ENCODE data around the gene GID4. TPM values are rescaled to one million over a fixed set of nuclear protein-coding genes. Genes with fewer than 3 reads are reported as not detected.

GID4 gene
- total RNA-seq (1 to 10 TPM; 3.4 to 3.7 TPM), total RNA-seq (4.9 to 33.8 (median 16.0) reads per million in 172 experiments)
- polyA plus RNA-seq (2013, experiment 1 of 2) = 8.7 TPM
- 9.5 TPM for polyA plus RNA-seq (2013, experiment 2 of 2)

DNA sequence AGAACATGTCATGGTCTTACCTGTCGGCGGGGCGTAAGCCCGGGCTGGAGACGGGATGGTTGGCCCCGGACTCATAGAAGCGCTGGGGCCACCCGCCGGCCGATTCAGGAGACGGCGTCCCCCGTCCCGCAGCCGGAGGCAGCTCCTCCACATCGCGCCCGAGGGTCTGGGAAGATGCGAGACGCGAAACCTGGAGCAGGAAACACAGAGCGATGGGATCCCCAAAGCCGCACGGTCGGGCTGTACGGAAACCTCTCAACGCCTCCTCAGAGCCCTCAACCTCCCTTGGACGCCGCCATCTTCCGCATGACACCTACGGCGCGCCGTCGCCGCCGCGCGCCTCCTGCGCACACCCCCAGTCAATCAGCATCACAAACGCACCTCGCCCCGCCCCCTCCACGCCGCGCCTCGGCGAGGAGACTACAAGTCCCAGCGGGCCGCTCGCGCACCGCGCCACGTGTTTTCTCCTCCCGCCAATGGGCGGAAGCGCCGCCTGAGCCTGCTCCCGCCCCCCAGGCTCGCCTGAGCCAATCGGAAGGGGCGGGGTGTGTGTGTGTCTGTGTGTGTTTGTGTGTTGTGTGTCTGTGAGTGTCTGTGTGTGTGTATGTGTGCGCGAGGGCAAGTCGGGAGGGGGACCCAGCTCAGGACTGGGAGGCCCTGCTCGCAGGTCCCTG is at the start of gene GID4, which contains the start of gene ATPAF2:
GID4 (plus strand) TSS at position 548 of the 674 bp plus-strand sequence; CDS start at position 605, 57 bp downstream.
ATPAF2 (minus strand) TSS at position 308 of the 674 bp plus-strand sequence; CDS start at position 153, 155 bp downstream.
- POLR2A ChIA-PET = interaction anchor here (0.6 to 2.8 kb wide), 2 partner anchors 10 to 66 kb away, joined by 3 to 8 read pairs; partner anchors contain the start of genes DRC3 and TOM1L2
- H3K4me1 Mint-ChIP-seq (ENCODE audit: low read depth) = peaks cover 54% of the 10 kb centered on the region
- peaks cover 11% of the 10 kb centered on the region for H3K36me3 Mint-ChIP-seq (ENCODE audit: low read depth)
- TF ChIP-seq, protein P1, sequence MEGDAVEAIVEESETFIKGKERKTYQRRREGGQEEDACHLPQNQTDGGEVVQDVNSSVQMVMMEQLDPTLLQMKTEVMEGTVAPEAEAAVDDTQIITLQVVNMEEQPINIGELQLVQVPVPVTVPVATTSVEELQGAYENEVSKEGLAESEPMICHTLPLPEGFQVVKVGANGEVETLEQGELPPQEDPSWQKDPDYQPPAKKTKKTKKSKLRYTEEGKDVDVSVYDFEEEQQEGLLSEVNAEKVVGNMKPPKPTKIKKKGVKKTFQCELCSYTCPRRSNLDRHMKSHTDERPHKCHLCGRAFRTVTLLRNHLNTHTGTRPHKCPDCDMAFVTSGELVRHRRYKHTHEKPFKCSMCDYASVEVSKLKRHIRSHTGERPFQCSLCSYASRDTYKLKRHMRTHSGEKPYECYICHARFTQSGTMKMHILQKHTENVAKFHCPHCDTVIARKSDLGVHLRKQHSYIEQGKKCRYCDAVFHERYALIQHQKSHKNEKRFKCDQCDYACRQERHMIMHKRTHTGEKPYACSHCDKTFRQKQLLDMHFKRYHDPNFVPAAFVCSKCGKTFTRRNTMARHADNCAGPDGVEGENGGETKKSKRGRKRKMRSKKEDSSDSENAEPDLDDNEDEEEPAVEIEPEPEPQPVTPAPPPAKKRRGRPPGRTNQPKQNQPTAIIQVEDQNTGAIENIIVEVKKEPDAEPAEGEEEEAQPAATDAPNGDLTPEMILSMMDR (IDR thresholded peaks at IDR 0.05) = no peak
- peaks cover 34% of the 10 kb centered on the region for H3K4me1 ChIP-seq (ENCODE audit: insufficient read depth, low read length)
- ATAC-seq (ENCODE audit: poor library complexity) (peak; percentile 91), DNase-seq (peak; percentile 99 to 100 (median 100))
- peak within 1 kb of the TSS; percentile 91 for H3K27ac Mint-ChIP-seq
- H3K36me3 ChIP-seq (ENCODE audit: insufficient read depth, low read length) = no peaks in the 10 kb centered on the region
- H3K27ac ChIP-seq (ENCODE audit: low read depth in 1 of 2, low read length in 2 of 2) = peak within 1 kb of the TSS; percentile 72 to 74
- H3K4me3 Mint-ChIP-seq = peak within 1 kb of the TSS; percentile 100
- no peaks in the 10 kb centered on the region for H3K9me3 ChIP-seq (ENCODE audit: control insufficient read depth in 1 of 2, insufficient read depth in 1 of 2, low read length in 2 of 2)
- H3K9me3 Mint-ChIP-seq = no peaks in the 10 kb centered on the region
- CTCF ChIA-PET = no interaction called here
- peak within 1 kb of the TSS; percentile 93 for H3K4me3 ChIP-seq (ENCODE audit: low read length)
- intact Hi-C loops (cut with DNase I, micrococcal nuclease) = loop anchor here (1.0 to 10.0 kb wide), 9 partner anchors 50 to 996 kb away; partner anchors contain the start of genes DRC3 (in 2 of the 2), TOM1L2 (in 2 of the 2), ALKBH5 (in 1 of the 2) and MED9 (in 1 of the 2)
- H3K27me3 Mint-ChIP-seq = no peaks in the 10 kb centered on the region
- H3K27me3 ChIP-seq (ENCODE audit: control insufficient read depth in 1 of 2, insufficient read depth in 2 of 2, low read length in 2 of 2) = no peaks in the 10 kb centered on the region

DNA sequence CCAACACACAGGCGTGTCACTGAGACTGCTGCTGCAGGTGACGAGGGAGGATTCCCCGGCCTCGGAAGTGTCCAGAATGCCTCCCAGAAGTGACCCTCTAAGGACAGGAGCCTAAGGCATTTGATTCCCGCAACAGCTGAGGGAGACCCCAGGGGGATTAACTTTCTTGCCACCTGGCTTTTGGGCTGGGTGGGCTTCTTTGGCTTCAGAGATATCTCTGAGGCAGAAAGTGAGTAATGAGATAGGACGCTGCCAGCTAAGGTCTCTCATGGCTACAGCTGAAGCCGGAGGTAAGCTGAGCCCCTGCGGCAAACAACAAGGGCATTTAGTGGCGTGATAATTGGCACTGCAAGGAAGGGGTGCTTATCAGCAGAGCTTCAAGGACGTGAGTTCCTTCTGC is 49.6 kb upstream of the GID4 start:
- H3K9me3 ChIP-seq (ENCODE audit: control insufficient read depth in 1 of 2, insufficient read depth in 1 of 2, low read length in 2 of 2) = no peaks in the 10 kb centered on the region
- Mint-ChIP-seq H3K36me3 (ENCODE audit: low read depth) (no peaks in the 10 kb centered on the region), H3K9me3 (no peaks in the 10 kb centered on the region), H3K27me3 (no peaks in the 10 kb centered on the region), H3K27ac (no peak overlapping the region), H3K4me1 (ENCODE audit: low read depth) (no peaks in the 10 kb centered on the region), H3K4me3 (no peak overlapping the region)
- no peak for DNase-seq
- ChIA-PET CTCF (no interaction called here), POLR2A (interaction anchor here (0.5 kb wide), 1 partner anchor 57 kb away, joined by 4 read pairs; no protein-coding TSS in a partner anchor)
- no peaks in the 10 kb centered on the region for H3K36me3 ChIP-seq (ENCODE audit: insufficient read depth, low read length)
- no peak overlapping the region for H3K4me3 ChIP-seq (ENCODE audit: low read length)
- ATAC-seq (ENCODE audit: poor library complexity) = no peak
- intact Hi-C loops (cut with DNase I, micrococcal nuclease) = no loop called here
- H3K4me1 ChIP-seq (ENCODE audit: insufficient read depth, low read length) = no peaks in the 10 kb centered on the region
- no peaks in the 10 kb centered on the region for H3K27me3 ChIP-seq (ENCODE audit: control insufficient read depth in 1 of 2, insufficient read depth in 2 of 2, low read length in 2 of 2)
- TF ChIP-seq, protein P1 (IDR thresholded peaks at IDR 0.05) = no peak
- no peak overlapping the region for H3K27ac ChIP-seq (ENCODE audit: low read depth in 1 of 2, low read length in 2 of 2)

DNA sequence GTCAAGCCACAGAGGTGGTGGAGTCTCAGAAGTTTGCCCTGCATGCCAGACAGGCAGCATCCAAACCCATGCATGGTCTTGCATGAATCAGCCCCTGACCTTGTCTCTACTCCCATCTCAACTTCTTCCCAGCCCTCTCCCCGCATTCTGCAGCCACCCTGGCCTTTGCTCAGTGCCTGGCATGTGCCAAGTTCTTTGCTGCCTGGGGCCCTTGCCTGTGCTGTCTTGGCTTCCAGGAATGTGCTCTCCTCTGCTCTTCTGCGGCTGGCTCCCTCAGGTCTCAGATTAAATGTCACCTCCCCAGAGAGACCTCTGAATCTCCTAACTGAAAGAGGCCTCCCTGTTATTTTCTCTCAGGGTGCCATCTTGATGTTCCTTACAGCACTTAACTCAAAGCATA is 48.9 kb upstream of the GID4 start:
- Histone ChIP-seq H3K27ac (ENCODE audit: low read depth in 1 of 2, low read length in 2 of 2) (no peak overlapping the region), H3K27me3 (ENCODE audit: control insufficient read depth in 1 of 2, insufficient read depth in 2 of 2, low read length in 2 of 2) (no peaks in the 10 kb centered on the region), H3K4me3 (ENCODE audit: low read length) (no peak overlapping the region), H3K36me3 (ENCODE audit: insufficient read depth, low read length) (no peaks in the 10 kb centered on the region), H3K9me3 (ENCODE audit: control insufficient read depth in 1 of 2, insufficient read depth in 1 of 2, low read length in 2 of 2) (no peaks in the 10 kb centered on the region), H3K4me1 (ENCODE audit: insufficient read depth, low read length) (no peaks in the 10 kb centered on the region)
- intact Hi-C loops (cut with DNase I, micrococcal nuclease) = no loop called here
- H3K4me3 Mint-ChIP-seq = no peak overlapping the region
- no peaks in the 10 kb centered on the region for H3K27me3 Mint-ChIP-seq
- ATAC-seq (ENCODE audit: poor library complexity) (no peak), DNase-seq (no peak)
- no peaks in the 10 kb centered on the region for H3K4me1 Mint-ChIP-seq (ENCODE audit: low read depth)
- ChIA-PET CTCF (no interaction called here), POLR2A (no interaction called here)
- no peaks in the 10 kb centered on the region for H3K36me3 Mint-ChIP-seq (ENCODE audit: low read depth)
- TF ChIP-seq, protein P1 (IDR thresholded peaks at IDR 0.05) = no peak
- no peaks in the 10 kb centered on the region for H3K9me3 Mint-ChIP-seq
- H3K27ac Mint-ChIP-seq = no peak overlapping the region

All from CD4-positive, alpha-beta T cell (primary cell).